Neural progenitor cell (in vitro differentiated cells): Measurements from ENCODE around the gene SFXN5.

Experiments
- EZH2 ChIP-seq: fragments of 200-600 bp; sonication (generic); IDR thresholded peaks from 2 replicates; pipeline ENCODE4 v1.6.1; 2017; ENCODE audit warnings: antibody characterized with exemption, mild to moderate bottlenecking, moderate library complexity
- TF ChIP-seq, protein P1 (sequence below): fragments of 200-600 bp; sonication (generic); IDR thresholded peaks from 2 replicates; pipeline ENCODE4 v1.5.1; 2017; ENCODE audit warnings: antibody characterized with exemption, mild to moderate bottlenecking

DNA sequence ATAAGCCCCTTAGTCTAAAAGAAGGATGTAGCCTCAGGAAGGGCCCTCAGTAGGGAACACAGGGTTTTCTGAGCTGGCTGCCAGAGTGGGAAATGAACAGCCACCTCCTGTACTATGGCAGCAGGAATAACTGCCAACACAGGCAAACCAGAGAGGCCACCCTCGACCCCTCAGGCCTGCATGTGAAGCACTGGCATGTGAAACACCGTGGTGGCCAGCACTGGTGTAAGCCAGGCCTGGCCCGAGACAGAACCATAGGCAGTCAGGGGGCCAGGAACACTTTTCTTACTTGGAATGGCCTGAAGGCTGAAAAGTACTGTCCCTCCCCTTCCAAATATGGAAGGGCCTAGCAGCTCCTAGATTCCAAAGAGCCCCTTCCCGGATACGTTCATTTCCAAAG lies 28.2 kb downstream of the SFXN5 start:
- TF ChIP-seq, protein P1, sequence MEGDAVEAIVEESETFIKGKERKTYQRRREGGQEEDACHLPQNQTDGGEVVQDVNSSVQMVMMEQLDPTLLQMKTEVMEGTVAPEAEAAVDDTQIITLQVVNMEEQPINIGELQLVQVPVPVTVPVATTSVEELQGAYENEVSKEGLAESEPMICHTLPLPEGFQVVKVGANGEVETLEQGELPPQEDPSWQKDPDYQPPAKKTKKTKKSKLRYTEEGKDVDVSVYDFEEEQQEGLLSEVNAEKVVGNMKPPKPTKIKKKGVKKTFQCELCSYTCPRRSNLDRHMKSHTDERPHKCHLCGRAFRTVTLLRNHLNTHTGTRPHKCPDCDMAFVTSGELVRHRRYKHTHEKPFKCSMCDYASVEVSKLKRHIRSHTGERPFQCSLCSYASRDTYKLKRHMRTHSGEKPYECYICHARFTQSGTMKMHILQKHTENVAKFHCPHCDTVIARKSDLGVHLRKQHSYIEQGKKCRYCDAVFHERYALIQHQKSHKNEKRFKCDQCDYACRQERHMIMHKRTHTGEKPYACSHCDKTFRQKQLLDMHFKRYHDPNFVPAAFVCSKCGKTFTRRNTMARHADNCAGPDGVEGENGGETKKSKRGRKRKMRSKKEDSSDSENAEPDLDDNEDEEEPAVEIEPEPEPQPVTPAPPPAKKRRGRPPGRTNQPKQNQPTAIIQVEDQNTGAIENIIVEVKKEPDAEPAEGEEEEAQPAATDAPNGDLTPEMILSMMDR: no peak
- TF ChIP-seq EZH2: no peak
